Renal cortex interstitium (tissue), 11 donors: ENCODE measurements around the gene TNRC6A. TPM values are rescaled to one million over a fixed set of nuclear protein-coding genes. Genes with fewer than 3 reads are reported as not detected.
"Not testable (repeated sequence)": the region's sequence is repeated elsewhere in the genome, so short reads cannot be mapped to it uniquely, and the experiment has no call there.

Source experiments
- DNase-seq, 11 donors: peaks; one replicate each; pipeline ENCODE4 v3.0.0-alpha.2; 2013; ENCODE audit warnings: low read depth in 9 of 11, low spot score in 4 of 11; ENCODE audit errors: extremely low read depth in 1 of 11
- polyA plus RNA-seq, 3 donors: library from polyadenylated mRNA; unstranded; fragments of 120-200 nt; gene quantifications; one replicate each; pipeline ENCODE4 v1.2.1, GENCODE V29; 2013; ENCODE audit not compliant: insufficient read length in 3 of 3

TNRC6A gene
- polyA plus RNA-seq, 3 donors, result 53.7 to 82.2 (median 60.4) TPM

GRCh38 chr16:24829153-24829552 lies 99.7 kb downstream of the TNRC6A start:
- no peak for DNase-seq

- no peak for DNase-seq
Measured at GRCh38 chr16:24833352-24833751, 103.9 kb downstream of the TNRC6A start.

- no peak for DNase-seq
Measured at GRCh38 chr16:24834459-24835335, 105.2 kb downstream of the TNRC6A start.

- no peak for DNase-seq
Measured at GRCh38 chr16:24836836-24837235, 107.4 kb downstream of the TNRC6A start.

- no peak for DNase-seq
Measured at GRCh38 chr16:24837969-24838368, 108.5 kb downstream of the TNRC6A start.

GRCh38 chr16:24838554-24839266 lies 109.3 kb downstream of the TNRC6A start:
- DNase-seq, result no peak

GRCh38 chr16:24839347-24839972 lies 110.0 kb downstream of the TNRC6A start:
- DNase-seq, result peak in 1 of 11 donors; percentile 29

- no peak for DNase-seq
Measured at GRCh38 chr16:24841291-24841690, 111.8 kb downstream of the TNRC6A start.

GRCh38 chr16:24844101-24845030 lies 114.9 kb downstream of the TNRC6A start:
- no peak for DNase-seq

GRCh38 chr16:24845031-24845365 lies 115.5 kb downstream of the TNRC6A start:
- DNase-seq, result not testable (repeated sequence)

GRCh38 chr16:24845726-24846547 lies 116.5 kb downstream of the TNRC6A start, which contains the start of gene SLC5A11:
Gene SLC5A11 (plus strand): TSS chr16:24845963. CDS start chr16:24858644, 12,681 bp downstream.
- DNase-seq, result no peak

GRCh38 chr16:24846548-24847357 lies 117.3 kb downstream of the TNRC6A start:
- no peak for DNase-seq

- no peak for DNase-seq
Measured at GRCh38 chr16:24847358-24847664, 117.9 kb downstream of the TNRC6A start.

GRCh38 chr16:24848065-24848464 lies 118.6 kb downstream of the TNRC6A start:
- DNase-seq, result no peak

- DNase-seq, result no peak
Measured at GRCh38 chr16:24849641-24850040, 120.2 kb downstream of the TNRC6A start.

GRCh38 chr16:24850289-24850938 lies 121.0 kb downstream of the TNRC6A start:
- DNase-seq, result no peak

GRCh38 chr16:24851700-24852099 lies 122.2 kb downstream of the TNRC6A start:
- DNase-seq, result no peak
